GM19397 (cell line): ENCODE measurements around the gene KLHL21.

Source experiments
- ATAC-seq: cut with Tn5 transposase; IDR thresholded peaks from one replicate; pipeline ENCODE4 v1.9.1; 2021; ENCODE audit warnings: mild to moderate bottlenecking, moderate library complexity; ENCODE audit not compliant: unreplicated experiment

KLHL21 gene

GRCh38 chr1:6557597-6557996 is 45.1 kb downstream of the KLHL21 start:
- ATAC-seq, result no peak

DNA sequence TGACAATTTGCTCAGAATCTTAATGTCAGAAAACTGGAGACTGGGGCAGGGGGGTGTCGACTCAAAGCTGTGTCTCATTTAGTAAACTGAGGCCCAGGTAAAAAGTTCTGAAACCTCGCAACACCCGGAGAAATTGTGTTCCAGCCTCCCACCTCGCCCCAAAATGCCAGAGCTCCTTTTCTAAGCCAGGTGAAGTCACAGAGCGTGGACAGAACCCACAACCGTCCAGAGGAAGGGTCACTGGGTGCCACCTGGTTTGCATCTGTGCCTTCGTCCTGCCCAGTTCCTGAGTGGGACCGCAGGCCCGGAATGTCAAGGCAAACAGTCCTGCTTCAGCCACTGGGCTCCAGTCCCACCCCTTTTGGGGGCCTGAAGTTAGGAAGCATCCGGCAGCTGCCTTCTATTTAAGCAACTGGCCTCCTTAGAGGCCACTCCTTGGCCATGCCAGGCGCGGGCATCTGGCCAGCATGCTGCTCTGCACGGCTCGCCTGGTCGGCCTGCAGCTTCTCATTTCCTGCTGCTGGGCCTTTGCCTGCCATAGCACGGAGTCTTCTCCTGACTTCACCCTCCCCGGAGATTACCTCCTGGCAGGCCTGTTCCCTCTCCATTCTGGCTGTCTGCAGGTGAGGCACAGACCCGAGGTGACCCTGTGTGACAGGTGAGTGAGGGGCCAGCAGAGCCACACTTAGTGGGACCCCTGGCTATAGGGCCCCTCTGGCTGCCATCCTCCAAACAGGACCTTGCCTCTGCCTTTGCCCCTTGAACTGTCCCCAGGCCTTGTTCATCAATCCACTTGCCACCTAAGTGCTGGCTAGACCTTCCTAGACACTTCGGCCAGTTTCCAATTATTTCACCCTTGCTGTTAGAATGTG is 47.5 kb downstream of the KLHL21 start, which contains the start of gene TAS1R1:
Gene TAS1R1 (plus strand): TSS at position 401 of the 872 bp plus-strand sequence. CDS start 67 bp downstream, at position 468.
- no peak for ATAC-seq

DNA sequence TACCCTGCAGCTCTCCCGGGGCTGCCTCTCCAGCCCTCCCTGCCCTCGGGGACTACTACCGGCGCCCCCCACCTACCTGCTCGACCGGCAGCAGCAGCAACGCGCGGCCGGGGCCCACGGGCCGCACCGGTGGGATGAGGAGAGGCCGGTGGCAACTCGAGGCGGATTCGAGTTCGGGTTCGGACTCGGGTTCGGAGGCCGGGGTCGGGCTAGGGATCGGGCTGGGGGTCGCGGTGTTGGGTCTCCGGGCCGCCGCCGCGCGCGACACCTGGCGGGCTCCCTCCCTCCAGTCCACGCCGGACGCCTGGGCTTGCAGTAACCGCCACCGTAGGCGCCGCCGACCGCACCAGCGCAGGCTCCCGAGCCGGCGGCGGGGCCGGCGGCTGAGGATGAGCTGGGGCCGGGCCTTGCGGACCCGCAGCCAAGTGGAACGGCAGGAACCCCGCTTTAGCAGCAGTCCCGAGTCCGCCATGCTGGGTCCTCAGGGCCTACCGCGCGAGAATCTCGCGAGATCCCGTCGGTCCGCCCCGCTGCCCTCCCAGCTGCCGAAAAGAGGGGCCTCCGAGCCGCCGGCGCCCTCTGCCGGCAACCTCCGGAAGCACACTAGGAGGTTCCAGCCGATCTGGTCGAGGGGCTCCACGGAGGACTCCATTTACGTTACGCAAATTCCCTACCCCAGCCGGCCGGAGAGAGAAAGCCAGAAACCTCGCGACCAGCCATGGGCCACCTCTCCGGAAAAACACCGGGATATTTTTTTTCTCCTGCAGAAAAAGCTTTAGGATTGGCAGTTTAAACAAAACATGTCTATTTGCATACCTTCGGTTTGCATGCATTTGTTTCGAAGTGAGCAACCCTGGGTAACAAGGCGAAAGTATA is 48.4 kb downstream of the KLHL21 start, which contains the start of gene NOL9:
Gene NOL9 (minus strand): TSS at position 483 of the 876 bp plus-strand sequence. CDS start 11 bp downstream, at position 472.
- peak; percentile 92 for ATAC-seq

DNA sequence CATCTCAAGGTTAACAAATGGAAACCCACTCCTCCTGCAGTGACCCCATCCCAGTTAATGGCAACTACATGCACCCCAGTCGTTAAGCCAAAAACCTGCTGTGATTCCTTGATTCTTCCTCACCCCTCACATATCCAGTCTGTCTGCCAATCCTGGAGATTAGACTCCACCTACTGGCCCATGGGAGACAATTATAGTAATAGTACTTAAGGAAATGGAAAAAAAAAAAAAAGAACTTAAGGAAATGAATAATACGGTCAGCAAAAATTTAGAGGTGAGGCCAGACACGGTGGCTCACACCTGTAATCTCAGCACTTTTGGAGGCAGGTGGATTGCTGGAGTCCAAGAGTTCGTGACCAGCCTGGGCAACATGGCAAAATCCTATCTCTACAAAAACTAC is 55.4 kb downstream of the KLHL21 start:
- no peak for ATAC-seq

DNA sequence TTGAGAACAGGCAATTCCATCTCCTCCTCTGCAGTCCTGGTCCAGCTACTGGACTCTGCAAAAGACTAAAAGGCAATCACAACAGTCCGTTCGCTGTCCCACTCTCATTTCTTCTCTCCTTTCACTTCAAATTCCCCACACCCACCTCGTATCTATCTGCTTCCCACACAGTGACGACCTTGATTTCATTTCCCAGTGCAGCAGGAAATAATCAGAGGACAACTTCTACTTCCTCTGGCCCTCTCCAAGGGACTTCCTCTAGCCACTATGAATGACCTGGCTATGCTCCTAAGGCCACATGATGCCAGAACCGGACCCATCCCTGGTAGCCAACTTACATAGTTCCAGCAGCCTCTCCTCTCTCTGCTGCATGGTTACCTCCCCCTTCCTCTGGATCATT is 56.3 kb downstream of the KLHL21 start:
- ATAC-seq, result no peak

- ATAC-seq, result no peak
Observed at GRCh38 chr1:6545276-6546112, 57.2 kb downstream of the KLHL21 start.

DNA sequence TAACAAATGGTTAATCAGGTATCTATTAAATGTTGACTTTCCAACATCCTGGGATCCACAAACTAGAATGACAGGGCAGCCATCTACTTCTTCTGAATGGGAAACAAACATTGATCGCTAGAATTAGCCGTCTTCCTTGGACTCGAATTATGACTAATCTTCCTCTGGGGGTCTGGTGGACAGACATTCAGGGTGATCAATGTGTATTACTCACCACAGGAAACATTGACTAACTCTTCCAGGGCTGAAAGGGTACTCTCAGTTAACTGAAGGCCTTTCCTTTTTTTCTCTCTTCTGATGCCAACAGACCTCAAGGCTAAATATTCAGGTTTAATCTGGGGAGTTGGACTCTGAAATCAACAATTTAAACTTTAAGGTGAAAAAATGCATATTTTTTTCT is 57.8 kb downstream of the KLHL21 start:
- ATAC-seq, result no peak
